ENCODE measurements around the gene EPAS1.

The EPAS1 gene

DNA sequence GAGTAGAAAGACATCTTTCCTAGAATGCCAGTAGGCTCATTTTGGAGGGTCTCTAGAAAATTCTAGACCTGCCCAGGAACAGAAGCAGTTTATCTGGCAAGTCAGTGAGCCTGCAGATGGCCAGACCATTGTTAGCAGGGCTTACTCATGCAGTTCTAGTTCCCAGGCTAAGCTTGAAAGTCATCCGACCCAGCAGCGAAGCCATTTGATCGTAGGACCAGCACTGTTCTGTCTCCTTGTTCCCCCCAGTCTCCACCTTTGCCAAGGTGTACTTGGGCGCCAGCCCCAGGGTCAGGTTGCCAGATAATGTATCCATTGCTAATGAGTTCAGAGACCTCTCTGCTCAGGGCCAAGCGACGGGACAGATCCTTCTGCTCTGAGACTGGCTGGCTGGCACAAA, 70.1 kb downstream of the EPAS1 start:
- in situ Hi-C loops (cut with HindIII; ENCODE audit: low pct_ligation_motif_present, low pct_unique_long_range_greater_than_20kb, low sequenced_read_pairs), result loop anchor here (25.0 kb wide), 1 partner anchor 330 kb away; no protein-coding TSS in a partner anchor
- DNase-seq, result no peak

DNA sequence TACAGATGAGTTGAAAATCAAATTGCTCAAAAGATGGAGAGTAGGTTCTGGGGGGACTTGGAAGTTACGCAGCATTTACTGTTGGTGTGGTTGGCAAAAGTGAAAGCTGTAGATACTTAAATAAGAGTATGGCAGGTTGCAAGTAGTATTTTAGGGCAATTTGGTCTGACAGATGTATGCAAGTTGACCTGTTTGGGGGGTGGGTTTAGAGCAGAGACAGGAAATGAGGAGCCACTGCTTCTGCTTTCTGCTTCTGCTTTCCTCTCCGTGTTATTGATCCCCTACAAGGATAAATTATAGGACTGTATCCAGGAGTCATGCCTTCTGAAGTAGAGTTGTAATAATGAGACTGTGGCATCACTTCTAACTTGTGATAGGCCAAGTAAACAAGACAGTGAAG, 71.2 kb downstream of the EPAS1 start:
- no peak for DNase-seq
- in situ Hi-C loops (cut with HindIII; ENCODE audit: low pct_ligation_motif_present, low pct_unique_long_range_greater_than_20kb, low sequenced_read_pairs), result loop anchor here (25.0 kb wide), 1 partner anchor 331 kb away; no protein-coding TSS in a partner anchor

DNA sequence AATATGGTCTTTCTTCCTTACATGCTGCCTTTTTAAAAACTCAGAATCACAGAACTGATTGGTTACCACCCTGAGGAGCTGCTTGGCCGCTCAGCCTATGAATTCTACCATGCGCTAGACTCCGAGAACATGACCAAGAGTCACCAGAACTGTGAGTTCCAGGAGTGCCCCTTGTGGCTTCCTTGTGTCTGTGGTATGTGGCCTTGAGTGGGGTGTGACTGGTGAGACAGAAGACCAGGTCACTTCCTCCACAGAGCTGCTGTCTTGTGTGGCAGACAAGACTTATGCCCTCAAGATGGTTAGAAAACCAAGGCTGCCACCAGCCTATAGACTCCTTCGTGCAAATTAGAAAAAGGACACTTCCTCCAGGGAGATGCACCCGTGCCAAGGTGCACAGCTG, 72.6 kb downstream of the EPAS1 start:
- in situ Hi-C loops (cut with HindIII; ENCODE audit: low pct_ligation_motif_present, low pct_unique_long_range_greater_than_20kb, low sequenced_read_pairs), result loop anchor here (25.0 kb wide), 1 partner anchor 332 kb away; no protein-coding TSS in a partner anchor
- DNase-seq, result no peak

DNA sequence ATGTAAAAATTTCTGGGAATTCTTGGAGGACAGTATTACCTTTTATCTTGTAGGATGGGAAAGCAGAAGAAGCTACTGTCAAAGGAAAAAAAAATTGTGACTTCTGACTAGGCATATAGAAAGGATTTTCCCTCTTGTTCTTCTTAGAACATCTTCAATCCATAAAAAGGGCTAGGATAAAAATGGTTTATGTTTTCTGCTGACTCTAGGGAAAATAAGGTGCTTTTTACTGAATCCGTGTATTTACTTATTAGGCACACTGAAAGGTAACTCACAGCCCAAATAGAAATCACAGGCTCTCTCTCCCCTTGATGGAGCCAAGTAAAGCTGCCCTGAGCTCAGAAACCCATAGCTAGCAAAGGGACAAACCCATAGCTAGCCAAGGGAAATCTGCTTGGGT, 74.6 kb downstream of the EPAS1 start:
- in situ Hi-C loops (cut with HindIII; ENCODE audit: low pct_ligation_motif_present, low pct_unique_long_range_greater_than_20kb, low sequenced_read_pairs), result loop anchor here (25.0 kb wide), 1 partner anchor 335 kb away; no protein-coding TSS in a partner anchor
- no peak for DNase-seq

DNA sequence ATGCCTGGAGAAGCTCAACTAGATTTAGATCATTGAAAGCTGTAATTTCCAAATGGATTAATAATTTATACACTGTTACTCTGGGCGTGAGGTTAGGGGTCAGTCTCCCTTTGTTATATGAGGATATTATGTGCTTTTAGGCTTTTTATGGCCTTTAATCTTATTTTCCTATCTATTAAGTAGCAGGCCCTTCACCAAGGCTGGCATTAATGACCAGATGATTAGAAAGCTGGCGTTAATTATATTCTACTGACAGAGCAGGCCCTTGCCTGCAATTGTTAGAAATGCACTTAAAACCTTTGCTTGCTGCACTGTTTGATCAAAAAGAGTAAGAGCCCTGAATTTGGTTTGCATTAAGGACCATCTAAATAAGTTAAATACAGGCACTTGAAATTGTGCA, 75.3 kb downstream of the EPAS1 start:
- no peak for DNase-seq
- in situ Hi-C loops (cut with HindIII; ENCODE audit: low pct_ligation_motif_present, low pct_unique_long_range_greater_than_20kb, low sequenced_read_pairs), result loop anchor here (25.0 kb wide), 1 partner anchor 335 kb away; no protein-coding TSS in a partner anchor

DNA sequence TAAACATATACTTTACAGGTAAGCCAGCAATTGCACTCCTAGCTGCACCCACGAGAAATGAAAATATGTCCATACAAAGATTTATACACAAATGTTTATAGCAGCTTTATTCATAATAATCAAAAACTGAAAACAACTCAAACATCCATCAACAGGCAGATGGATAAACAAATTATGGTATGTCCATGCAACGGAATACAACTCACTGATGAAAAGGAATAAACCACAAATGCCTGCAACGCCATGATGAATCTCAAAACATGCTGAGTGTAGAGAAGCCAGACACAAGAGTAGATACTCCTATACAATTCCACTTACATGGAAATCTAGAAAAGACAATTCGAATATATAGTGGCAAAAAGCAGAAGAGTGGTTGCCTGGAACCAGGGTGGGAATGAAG, 76.0 kb downstream of the EPAS1 start:
- no peak for DNase-seq
- in situ Hi-C loops (cut with HindIII; ENCODE audit: low pct_ligation_motif_present, low pct_unique_long_range_greater_than_20kb, low sequenced_read_pairs), result loop anchor here (25.0 kb wide), 1 partner anchor 336 kb away; no protein-coding TSS in a partner anchor

DNA sequence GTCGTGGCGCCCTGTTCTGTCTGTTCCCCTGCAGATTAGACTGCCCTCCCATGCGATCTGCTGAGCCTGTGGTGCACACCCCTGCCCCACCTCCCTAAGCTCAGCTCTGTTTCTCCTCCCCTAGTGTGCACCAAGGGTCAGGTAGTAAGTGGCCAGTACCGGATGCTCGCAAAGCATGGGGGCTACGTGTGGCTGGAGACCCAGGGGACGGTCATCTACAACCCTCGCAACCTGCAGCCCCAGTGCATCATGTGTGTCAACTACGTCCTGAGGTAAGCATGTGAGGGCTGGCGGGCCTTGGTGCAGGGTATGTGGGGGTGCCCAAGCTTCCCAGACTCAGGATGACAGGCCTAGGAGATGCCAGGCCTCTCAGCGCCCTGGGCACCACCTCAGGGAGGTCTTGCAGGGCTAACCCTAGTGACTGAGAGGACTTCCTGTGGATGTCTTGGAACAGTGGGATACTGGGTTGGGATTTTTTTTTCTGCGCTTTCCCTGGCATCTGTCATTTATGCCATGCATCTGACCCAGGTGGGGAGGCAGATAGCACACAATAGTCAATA, 78.4 kb downstream of the EPAS1 start:
- in situ Hi-C loops (cut with HindIII; ENCODE audit: low pct_ligation_motif_present, low pct_unique_long_range_greater_than_20kb, low sequenced_read_pairs), result no loop called here
- no peak for DNase-seq

DNA sequence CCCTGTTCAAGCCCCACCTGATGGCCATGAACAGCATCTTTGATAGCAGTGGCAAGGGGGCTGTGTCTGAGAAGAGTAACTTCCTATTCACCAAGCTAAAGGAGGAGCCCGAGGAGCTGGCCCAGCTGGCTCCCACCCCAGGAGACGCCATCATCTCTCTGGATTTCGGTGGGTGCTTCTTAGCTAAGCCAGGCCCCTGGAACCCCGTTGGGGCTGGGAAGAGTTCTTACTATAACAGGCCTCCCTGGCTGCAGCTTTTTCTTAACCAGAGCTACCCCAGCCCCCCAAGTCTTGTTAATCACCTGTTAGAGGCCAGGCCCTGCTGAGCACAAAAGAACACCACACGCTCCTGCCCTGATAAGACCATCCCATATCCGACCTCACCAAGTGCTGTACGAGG, 79.4 kb downstream of the EPAS1 start:
- no peak for DNase-seq
- in situ Hi-C loops (cut with HindIII; ENCODE audit: low pct_ligation_motif_present, low pct_unique_long_range_greater_than_20kb, low sequenced_read_pairs), result no loop called here

DNA sequence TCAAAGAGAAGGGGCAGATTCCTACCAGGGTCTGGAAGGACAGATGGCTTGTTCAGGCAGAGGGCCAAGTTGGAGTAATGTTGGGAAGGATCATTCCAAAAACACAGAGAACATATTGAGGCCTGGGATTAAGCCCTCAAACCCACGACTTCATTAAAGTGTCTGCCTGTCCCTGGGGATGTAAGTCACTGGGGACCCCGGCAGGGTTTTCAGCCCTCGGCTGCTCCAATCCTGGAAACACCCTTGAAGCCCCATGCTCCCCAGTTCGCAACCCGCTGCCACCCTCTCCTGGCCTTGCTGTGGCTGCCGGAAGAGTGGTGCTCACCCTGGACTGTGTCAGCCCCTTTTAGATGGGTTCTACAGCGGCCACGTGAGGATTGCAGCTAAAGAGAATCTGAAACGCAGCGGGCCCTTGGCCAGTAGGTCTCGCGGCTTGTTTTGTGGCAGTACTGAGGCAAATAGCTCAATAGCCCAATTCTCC, 79.9 kb downstream of the EPAS1 start:
- DNase-seq, result no peak
- in situ Hi-C loops (cut with HindIII; ENCODE audit: low pct_ligation_motif_present, low pct_unique_long_range_greater_than_20kb, low sequenced_read_pairs), result no loop called here

DNA sequence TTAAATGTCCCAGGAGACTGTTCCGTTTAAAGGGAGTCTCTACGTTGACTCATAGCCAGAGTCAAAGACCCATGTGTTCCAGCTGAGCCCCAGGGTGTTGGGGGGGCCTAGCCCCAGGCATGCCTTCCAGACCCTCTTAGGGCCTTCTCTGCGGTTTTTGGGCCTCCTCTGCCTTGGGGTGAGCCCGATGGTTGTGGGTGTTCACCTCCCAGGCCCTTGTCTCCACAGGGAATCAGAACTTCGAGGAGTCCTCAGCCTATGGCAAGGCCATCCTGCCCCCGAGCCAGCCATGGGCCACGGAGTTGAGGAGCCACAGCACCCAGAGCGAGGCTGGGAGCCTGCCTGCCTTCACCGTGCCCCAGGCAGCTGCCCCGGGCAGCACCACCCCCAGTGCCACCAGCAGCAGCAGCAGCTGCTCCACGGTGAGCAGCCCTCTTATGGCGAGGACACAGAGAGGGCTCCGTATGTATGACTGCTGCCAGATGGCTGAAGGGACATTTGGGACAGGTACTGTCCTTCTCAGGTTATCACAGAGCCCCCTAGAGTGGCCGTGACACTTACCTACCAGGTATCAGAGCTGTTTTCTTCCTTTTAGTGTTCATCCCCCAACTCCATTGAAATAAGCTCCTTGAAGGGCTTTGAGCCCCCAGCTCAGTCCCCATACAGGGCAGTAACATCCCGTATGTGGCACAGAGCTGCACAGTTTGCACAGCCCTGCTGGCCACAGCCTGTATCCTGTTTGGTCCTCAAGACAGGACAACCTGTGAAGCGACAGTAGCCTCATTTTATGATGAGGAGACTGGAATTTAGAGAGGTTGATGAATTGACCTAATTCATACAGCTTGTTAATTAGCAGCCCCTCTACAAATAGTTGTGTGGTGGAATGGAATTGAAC, 80.7 kb downstream of the EPAS1 start:
- no peak for DNase-seq
- in situ Hi-C loops (cut with HindIII; ENCODE audit: low pct_ligation_motif_present, low pct_unique_long_range_greater_than_20kb, low sequenced_read_pairs), result no loop called here

DNA sequence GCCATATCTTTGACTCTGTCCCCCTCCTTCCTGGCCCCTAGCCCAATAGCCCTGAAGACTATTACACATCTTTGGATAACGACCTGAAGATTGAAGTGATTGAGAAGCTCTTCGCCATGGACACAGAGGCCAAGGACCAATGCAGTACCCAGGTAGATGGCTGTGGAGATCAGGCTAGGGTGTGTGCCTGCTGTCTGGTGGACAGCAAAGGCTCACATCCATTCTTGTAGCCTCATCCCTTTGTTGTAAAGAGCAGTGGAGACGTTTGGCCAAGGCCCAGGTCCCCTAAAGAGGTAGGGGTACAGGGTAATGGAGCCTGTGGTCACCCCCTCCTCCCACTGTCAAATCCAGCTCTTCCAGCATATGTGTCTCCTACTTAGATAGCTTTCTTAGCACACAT, 81.4 kb downstream of the EPAS1 start:
- in situ Hi-C loops (cut with HindIII; ENCODE audit: low pct_ligation_motif_present, low pct_unique_long_range_greater_than_20kb, low sequenced_read_pairs), result no loop called here
- no peak for DNase-seq

DNA sequence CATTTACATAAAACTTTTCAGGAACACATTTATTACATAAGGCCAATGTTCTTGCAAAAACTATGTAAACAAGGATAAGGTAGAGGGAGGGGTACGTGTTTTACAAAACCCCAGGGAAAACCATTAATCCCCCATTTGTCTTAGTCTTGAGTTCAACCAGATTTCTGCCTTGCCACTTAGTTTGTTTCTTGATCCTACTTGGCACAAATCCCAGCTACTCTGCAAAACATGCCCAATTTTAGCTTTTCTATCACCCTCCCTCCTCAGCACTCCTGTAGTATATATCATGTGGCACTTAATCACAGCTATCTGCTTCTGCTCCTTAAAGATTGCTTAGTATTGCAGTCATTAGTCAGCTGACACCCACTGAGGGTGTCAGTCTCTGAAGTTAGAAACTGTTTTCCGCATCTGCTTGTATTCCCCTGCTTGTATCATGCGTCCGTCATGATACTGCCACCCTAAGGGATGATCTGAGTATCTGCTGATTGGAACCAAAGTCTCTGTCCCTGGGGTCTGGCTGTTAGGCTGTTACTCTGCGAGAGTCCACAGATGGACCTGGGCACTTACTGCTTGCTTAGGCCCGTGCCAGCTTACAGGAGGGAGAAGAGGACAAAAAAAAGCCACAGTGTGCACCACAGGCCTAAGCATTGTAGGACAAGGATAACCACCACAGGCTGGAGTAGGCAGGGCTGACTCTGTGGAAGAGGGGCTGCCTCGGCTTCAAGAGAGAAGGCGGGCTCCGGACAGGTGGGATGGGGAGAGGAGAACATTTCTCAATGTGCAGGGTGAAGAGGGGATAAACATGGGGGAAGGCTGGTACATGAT, 82.2 kb downstream of the EPAS1 start:
- no peak for DNase-seq
- in situ Hi-C loops (cut with HindIII; ENCODE audit: low pct_ligation_motif_present, low pct_unique_long_range_greater_than_20kb, low sequenced_read_pairs), result no loop called here

DNA sequence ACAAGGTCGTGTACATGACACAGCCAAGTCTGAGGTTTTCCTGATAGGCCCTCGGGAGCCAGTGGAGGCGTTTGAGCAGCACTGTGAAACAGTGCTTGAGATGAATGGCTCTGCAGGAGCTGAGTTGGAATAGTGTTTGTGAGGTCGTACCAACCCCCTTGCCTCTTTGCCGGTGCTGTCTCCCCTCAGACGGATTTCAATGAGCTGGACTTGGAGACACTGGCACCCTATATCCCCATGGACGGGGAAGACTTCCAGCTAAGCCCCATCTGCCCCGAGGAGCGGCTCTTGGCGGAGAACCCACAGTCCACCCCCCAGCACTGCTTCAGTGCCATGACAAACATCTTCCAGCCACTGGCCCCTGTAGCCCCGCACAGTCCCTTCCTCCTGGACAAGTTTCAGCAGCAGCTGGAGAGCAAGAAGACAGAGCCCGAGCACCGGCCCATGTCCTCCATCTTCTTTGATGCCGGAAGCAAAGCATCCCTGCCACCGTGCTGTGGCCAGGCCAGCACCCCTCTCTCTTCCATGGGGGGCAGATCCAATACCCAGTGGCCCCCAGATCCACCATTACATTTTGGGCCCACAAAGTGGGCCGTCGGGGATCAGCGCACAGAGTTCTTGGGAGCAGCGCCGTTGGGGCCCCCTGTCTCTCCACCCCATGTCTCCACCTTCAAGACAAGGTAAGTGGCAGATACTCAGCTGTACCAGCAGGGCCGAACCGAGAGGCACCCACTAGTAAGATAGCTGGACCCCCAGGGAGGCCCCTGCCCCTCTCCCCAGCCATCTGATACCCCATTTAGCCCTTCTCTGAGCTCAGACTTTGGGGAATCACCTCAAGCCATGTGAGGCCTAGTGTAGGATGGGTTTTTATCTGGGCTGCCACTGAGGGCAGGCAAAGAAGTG, 83.1 kb downstream of the EPAS1 start:
- in situ Hi-C loops (cut with HindIII; ENCODE audit: low pct_ligation_motif_present, low pct_unique_long_range_greater_than_20kb, low sequenced_read_pairs), result no loop called here
- DNase-seq, result no peak

DNA sequence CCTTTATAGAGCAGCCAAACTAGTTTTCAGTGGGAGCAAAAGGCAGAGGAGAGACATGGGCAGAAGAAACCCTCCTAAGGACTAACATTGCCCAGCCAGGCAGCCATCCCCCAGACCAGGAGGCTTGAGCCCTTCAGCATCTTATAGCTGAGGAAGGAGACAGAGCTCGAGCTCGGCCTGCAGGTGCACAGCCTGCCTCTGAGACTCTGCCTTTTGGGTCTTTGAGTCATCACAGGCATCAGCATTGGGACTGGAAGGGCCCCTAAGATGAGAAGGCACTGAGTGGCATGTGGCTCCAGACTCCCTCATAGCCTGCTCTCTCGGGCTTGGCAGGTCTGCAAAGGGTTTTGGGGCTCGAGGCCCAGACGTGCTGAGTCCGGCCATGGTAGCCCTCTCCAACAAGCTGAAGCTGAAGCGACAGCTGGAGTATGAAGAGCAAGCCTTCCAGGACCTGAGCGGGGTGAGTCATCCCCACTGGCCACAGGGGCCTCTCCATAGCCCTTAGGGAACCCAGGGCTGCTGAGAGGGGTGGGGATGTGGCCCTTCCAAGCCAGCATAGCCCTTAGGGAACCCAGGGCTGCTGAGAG, 84.1 kb downstream of the EPAS1 start:
- DNase-seq, result no peak
- in situ Hi-C loops (cut with HindIII; ENCODE audit: low pct_ligation_motif_present, low pct_unique_long_range_greater_than_20kb, low sequenced_read_pairs), result no loop called here

DNA sequence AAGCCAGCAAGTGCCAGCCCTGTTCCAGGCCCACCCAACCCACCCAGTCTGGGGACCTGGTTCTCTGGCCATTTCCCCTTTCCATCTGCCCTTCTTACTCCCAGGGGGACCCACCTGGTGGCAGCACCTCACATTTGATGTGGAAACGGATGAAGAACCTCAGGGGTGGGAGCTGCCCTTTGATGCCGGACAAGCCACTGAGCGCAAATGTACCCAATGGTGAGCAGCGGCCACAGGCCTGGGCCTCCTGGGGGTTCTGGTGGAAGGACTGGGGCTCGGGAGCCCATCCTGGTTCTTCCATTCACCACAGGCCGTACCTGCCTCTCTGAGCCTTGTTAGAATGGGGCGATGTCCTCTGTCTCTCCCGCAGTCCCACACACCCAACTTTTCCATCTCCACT, 84.7 kb downstream of the EPAS1 start:
- no peak for DNase-seq
- in situ Hi-C loops (cut with HindIII; ENCODE audit: low pct_ligation_motif_present, low pct_unique_long_range_greater_than_20kb, low sequenced_read_pairs), result no loop called here

DNA sequence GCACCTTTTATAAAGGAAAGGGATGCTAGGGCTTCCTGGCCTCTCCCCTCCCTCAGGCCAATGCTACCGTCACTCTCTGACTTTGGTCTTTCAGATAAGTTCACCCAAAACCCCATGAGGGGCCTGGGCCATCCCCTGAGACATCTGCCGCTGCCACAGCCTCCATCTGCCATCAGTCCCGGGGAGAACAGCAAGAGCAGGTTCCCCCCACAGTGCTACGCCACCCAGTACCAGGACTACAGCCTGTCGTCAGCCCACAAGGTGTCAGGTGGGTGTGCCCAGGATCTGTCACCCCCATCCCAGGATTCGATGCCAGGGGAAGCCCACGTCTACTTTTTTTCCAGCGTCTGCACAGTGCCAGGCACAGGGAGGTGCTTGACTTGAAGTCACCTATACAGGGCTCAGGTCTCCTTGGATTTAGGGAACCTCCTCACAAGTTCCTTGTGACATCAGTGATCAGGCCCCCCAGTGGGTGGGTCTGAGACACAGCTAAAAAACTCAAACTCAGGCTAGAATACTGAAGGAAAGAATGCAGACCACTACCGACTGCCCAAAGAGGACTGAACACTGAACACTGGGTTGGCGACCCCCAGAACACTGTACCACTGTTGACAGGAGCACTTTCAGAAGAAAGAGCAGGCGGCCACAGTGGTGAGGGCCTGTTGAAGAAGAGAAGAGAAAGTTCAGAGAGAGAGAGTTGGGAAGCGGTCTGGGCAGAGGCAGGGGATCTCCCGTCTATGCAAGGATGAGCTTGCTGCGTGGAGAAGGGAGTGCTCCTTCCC, 85.3 kb downstream of the EPAS1 start:
- no peak for DNase-seq
- in situ Hi-C loops (cut with HindIII; ENCODE audit: low pct_ligation_motif_present, low pct_unique_long_range_greater_than_20kb, low sequenced_read_pairs), result no loop called here

DNA sequence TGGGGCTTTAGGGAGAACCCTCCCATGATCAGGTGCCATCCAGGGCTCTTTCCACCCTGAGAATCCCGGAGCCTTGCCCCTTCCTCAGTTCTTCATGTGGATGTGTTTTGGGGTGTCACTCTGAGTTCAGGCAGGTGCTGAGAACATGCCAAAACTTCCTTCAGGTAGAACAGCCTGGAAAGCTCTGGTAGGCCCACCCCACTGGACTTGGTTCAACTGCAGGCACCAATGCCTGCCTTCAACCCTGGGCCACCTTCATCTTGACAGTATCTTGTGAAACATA, 85.8 kb downstream of the EPAS1 start:
- in situ Hi-C loops (cut with HindIII; ENCODE audit: low pct_ligation_motif_present, low pct_unique_long_range_greater_than_20kb, low sequenced_read_pairs), result no loop called here
- no peak for DNase-seq

Measured in ACHN (cell line).